ENCODE results near the gene SMIM32. TPM values are rescaled to one million over a fixed set of nuclear protein-coding genes. Genes with fewer than 3 reads are reported as not detected.

The SMIM32 gene
- total RNA-seq: not detected
- long read RNA-seq, donor 1: 0 reads
- long read RNA-seq, donor 2: 0 reads

DNA sequence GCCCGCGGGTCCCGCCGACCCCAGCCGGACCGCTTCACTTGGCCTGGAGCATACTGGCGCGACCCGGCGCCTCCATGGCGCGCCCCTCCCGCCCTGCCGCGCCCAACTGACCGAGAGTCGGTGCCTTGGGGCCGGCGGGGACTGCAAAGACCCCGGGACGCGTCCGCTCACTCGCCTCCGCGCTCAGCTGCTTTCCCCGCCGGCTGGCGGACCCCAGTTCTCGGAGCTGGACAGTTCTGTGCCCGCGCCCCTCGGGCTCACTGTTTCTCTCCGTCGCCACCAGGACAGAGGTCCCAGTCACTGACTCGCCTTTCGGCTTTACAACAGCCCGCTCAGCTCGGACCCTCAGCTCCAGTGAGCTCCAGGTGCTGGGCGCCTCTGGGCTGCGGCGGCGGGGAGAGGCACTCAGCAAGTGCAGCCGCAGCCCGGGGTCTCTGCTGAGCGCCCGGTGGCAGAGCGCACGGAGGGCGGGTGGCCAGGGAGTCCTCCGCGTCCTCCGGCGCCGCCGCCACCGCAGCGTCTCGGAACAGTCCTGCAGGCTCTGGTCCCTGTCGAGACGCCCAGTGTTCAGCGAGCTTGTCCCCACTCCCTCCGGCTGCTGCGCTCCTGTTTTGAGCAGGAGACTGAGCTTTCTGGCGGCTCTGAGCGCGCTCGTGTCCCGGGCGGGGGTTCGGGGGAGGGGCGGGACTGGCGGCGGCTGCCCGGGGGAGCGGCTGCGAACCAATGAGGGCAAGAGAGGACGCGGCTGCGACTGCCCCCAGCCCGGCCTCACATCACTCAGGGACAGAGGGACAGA lies at the start of gene SMIM32:
Gene SMIM32 (minus strand): TSS at position 637 of the 796 bp plus-strand sequence. CDS start 638 bp downstream, outside the sequence.
- intact Hi-C loops (cut with DNase I): no loop called here
- no peak for DNase-seq (ENCODE audit: low spot score)

DNA sequence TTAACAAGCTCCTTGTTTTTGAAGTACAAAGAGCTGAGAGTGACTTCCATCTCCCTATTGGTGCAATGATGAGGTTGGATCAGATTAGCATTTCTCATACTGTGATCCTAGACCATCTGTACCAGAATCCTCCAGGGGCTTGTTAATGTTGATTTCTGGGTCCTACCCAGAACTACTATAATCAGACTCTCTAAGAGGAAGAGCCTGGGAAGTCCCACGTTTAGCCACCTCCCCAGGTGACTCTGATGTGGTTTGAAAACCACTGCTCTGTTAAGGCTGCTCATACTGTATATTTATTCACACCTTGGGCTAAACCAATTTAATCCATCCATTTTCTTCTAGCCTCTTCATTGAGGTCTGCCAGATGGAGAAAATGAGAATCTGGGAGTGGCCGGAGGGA lies 49.6 kb upstream of the SMIM32 start:
- no peak for DNase-seq (ENCODE audit: low spot score)
- intact Hi-C loops (cut with DNase I): loop anchor here in 1 of 2 donors (10.0 kb wide), 1 partner anchor 1778 kb away; no protein-coding TSS in a partner anchor

DNA sequence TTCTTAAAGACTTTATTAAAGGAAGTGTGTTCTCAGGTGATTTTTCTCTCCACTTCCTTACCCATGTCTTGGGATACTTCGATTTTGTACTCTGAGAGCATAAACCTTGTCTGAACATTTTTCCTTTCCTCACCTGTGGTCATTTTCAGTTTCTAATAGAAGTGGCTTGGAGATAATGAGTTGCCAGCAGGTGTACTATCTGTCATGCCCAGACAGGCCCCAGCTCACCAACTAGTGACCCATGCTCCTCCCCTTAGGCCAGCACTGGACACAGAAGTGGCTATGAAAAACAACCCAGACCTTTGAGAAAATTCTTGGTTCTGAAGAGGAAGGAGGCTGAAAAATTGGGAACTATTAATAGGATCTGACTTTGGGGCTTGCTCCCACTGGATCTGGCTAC lies 49.2 kb upstream of the SMIM32 start:
- DNase-seq (ENCODE audit: low spot score): no peak
- intact Hi-C loops (cut with DNase I): loop anchor here in 1 of 2 donors (10.0 kb wide), 1 partner anchor 1777 kb away; no protein-coding TSS in a partner anchor

DNA sequence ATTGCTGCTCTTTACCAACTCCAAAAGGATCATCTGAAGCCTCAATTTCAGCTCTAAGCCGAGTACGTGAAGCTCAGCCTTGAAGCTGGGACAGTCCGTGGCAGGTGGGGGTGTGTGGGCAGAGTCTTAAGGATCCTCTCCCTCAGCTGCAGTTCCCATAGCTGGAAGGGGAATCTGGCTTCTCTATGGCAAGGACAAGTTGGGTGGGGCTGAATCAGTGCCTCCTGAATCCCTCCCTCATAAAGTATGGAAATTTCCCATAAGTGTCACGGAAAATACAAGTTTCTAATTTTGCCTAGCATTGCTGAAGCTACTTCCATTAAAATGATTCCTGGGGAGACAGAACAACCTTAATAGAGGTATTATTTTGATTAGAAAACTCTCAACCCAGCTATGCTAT lies 47.9 kb upstream of the SMIM32 start:
- no peak for DNase-seq (ENCODE audit: low spot score)
- intact Hi-C loops (cut with DNase I): loop anchor here in 1 of 2 donors (10.0 kb wide), 1 partner anchor 1776 kb away; no protein-coding TSS in a partner anchor

DNA sequence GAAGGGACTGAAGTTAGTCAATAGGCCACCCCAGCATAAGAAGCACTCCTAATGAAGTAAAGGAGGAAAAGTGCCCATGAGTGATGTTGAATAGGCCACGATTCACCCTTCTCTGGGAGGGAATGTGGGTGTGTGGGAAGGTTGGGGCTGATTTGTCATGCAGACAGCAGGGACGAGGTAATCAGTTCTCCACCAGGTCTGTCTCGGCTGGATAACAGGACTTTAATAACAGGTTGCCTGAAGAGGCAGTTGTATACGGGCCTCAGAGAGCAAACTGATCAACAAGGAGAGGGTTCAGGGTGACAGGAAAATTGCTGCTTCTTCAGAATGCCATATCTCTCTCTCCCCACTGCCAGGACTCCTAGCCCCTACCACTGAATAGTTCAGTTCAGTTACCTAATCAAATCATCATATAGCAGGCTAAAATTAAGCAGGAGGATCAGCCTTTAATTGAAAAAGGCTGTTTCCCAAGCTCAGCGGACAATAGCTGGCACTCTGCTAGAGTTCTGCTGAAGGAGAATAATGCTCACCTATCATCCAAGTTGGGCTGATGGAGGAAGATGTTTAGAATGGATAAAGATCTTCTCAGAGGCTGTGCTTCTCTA lies 43.6 kb upstream of the SMIM32 start:
- intact Hi-C loops (cut with DNase I): no loop called here
- no peak for DNase-seq (ENCODE audit: low spot score)

DNA sequence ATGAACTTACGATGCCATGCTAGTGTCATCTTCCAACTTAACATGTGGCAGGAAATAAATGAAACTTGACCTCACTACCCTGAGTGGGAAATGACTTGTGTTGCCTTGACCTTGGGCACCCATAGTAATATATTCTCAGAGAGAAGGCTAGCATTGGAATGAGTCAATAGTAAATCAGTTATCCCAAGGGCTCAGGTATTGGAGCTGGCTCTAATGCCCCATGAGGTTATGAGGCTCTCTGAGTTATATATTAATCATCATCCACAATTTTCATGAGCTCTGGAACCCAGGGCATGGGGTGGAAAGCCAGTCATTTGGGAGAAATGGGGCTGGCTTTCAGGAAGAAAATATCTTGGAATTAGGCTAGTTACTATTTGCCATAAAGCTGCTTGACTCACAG lies 42.4 kb upstream of the SMIM32 start:
- DNase-seq (ENCODE audit: low spot score): no peak
- intact Hi-C loops (cut with DNase I): no loop called here

DNA sequence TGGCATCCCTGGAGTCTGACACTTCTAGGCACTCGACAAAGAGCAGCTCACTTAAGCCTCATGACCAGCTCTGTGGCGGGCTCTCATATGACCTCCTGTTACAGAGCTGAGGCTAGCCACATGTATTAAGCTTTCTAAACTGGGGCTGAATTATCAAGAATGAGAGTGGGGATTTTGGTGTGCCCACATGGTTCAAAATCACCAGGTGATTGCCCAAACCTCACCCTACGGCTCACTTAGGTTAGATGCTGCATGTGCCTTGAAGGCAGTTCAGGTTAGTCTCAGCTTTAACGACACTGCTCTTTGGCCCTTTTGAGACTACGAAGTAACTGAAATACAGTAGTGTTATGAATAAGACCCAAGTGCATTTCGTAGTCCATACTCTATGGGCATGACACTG lies 39.4 kb upstream of the SMIM32 start:
- intact Hi-C loops (cut with DNase I): no loop called here

DNA sequence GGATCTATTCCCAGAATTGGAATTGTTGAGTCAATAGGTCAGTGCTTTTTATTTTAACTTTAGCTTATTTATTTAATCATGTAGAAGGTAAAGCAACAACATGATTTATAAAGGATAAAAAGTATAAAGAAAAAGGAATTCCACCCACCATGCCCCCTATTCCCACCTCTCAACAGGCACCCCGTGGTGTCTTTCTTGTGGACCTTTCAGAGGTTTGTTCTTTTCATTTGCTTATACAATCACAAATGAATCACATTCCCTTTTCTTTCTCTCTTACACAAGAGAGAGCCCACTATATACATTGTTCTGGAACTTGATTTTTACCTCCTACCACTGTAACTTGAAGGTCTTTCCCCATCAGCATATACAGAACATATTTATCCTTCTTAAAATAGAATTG lies 37.2 kb upstream of the SMIM32 start:
- DNase-seq (ENCODE audit: low spot score): no peak
- intact Hi-C loops (cut with DNase I): no loop called here

More for the DNA sequence above, 39.4 kb upstream of the SMIM32 start:
- DNase-seq (ENCODE audit: low spot score): no peak

DNA sequence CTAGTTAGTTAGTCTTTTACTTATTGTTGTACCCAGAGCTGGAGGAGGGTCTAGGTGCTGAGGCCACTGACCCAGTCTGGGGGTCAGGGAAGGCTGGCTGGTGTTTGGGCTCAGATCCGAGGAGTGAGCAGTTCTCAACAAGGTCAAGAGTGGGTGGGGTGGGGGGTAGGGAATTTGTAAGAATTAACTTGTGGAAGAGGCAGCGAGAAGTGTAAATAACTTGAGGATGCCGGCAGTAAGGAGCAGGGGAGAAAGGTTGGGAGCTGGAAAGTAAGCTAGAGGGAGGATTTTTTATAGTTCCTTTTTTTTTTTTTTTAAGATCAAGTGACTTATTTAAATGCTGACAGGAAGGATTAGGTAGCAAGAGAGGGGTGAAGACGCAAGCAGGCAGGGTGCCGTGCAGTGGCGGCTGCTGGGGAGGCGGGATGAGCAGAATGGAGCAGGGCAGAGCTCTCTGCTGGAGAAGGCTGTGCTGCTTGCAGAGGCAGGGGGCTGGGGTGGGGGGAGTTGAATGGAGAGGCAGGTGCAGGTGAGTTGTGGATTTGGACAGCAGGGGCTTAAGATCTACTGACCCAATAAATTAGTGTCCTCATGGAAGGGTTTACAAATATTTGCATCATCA lies 35.3 kb upstream of the SMIM32 start:
- intact Hi-C loops (cut with DNase I): no loop called here
- DNase-seq (ENCODE audit: low spot score): no peak

DNA sequence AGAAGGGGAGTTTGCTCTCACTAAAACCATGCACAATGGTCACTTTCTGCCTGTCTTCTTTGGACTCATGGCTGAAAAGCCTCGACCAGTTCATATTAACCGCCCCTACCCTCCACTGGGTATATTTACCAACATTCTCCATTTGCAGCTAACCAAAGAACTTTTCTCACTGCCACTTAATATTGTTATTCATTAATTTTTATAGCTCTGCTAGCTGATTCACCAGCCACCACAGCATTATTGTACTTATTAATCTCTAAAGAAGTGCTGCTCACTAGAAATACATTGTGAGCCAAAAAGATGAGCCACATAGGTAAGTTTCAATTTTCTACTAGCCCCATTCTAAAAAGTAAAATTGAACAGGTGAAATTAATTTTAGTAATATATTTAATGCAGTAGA lies 33.4 kb upstream of the SMIM32 start:
- intact Hi-C loops (cut with DNase I): no loop called here
- no peak for DNase-seq (ENCODE audit: low spot score)

DNA sequence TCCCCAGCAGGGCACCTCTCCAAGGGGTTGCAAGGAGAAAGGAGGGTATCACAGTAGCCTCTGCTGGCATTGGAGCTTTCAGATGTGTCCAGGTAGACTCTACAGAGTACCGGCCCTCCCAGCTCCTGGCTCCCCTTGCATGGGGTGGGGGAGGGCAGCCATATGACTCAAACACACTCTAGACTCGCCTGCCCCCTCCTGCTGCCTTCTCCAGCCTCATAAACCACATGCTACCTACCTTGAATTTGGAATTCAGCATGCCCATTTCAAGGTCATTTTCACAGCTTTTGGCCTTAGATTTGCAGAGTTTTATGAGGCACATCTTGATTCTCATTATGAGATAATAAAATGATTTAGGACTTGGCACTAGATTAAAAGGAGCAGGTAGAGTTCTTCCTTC lies 32.8 kb upstream of the SMIM32 start:
- no peak for DNase-seq (ENCODE audit: low spot score)
- intact Hi-C loops (cut with DNase I): no loop called here

DNA sequence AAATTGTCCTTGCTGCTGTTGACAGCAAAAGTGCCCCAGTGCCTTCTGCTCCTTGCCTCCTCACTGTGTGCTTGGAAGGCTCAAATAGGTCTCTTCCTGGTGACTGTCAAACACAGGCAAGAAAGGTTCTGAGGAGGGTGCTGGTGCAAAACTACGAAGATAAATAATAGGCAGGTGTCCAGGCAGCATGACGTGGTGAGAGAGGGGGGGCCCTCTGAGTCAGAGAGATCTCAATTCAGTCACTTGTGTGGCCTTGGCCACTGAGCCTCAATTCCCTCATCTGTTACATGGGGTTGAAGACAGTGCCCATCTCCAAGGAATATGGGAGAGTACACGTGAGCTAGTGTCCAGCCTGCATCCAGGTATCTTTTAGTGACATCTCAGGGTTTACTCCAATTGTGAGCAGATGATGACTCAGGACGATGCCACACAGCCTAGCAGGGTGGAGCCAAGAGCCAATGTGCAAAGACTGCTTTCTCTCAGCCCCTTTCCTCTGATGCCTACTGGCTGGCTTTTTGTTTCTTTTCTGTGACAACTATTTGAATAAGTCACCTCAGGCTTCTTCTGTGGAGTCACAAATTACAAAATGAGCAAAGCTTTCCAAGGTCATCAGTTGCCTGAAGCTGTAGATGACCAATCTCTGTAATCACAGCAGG lies 29.7 kb upstream of the SMIM32 start:
- no peak for DNase-seq (ENCODE audit: low spot score)
- intact Hi-C loops (cut with DNase I): no loop called here

DNA sequence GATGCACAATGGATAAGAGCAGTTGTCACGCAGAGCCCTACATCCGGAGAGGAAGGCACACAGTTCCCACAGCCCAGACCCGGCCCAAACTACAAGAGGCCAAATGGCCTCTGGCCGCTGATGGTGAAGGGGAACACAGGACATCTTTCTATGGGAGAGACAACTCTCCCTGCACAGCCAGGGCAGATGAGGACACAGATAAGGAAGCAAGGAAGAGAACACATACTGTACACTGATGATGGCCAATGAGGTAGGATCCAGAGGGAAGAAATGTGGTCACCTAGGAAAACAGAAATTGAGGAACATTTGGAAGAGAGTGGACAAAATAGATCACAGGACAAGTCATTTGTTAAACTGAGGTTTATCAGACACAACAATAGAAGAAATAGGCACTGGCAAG lies 28.4 kb upstream of the SMIM32 start:
- DNase-seq (ENCODE audit: low spot score): no peak

DNA sequence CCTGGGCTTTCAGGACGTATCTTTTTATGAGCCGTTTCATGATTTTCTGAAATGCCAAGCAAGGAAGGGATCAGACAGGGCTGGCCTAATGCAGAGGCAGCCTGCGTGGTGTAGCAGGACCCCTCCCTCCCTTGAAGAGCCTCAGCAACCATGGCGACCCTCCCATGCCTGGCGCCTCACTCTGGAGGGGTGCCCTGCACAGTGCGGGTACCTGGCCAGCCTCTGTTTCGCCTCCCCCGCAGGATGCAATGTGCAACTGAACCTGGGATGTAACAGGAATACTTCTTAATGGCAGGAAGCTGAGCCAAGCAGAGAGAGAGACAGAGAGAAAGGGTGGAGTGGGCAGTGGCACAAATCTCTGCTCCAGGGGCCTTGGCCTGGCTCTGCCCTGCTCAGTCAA lies 23.3 kb upstream of the SMIM32 start:
- intact Hi-C loops (cut with DNase I): no loop called here
- DNase-seq (ENCODE audit: low spot score): no peak

More for the DNA sequence above, 28.4 kb upstream of the SMIM32 start:
- intact Hi-C loops (cut with DNase I): no loop called here

DNA sequence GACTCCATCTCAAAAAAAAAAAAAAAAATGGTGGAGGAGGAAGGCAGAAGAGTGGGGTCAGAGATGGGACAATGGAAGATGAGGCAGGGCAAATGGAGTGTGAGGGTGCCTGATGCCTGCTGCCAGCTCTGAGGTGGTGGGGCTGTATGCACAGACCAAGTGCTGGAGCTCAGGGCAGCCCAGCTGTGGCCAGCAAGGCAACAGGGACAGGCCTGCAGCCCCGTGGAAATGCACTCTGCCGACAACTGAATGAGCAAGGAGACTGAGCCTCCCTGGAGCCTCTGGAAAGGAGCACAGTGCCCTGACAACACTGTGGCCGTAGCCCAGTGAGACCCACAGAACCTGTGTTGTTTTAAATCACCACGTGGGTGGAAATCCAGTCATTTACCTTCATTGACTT lies 22.9 kb upstream of the SMIM32 start:
- intact Hi-C loops (cut with DNase I): loop anchor here in 1 of 2 donors (1.0 kb wide), 1 partner anchor 21 kb away; no protein-coding TSS in a partner anchor

DNA sequence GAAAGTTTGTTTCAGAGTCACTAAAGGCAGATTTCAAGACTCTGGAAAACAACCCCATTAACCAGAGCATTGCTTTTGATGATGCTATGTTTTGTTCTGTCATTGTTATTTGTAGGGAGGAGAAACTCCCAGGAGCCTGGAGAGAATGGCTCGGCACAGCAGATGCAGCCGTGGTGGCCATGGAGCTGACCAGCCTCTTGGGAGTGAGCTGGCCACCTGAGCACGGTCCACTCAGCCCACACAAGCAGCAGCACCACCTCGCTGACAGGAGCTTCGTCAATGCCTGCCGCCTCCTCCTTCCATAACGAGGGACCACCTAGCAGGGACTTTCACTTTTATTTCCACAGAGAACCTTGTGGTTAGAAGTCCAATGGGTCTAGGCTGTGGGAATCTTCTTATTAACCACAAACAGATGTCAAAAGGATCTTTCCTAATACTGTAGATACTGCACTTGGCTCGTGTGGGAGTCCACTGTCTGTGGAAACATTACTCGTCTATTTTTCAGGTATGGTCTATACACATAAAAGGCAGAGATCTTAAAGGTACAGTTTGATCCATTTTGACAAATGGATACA lies 21.0 kb upstream of the SMIM32 start:
- no peak for DNase-seq (ENCODE audit: low spot score)
- intact Hi-C loops (cut with DNase I): loop anchor here in 1 of 2 donors (5.0 kb wide), 1 partner anchor 327 kb away; no protein-coding TSS in a partner anchor

More for the DNA sequence above, 22.9 kb upstream of the SMIM32 start:
- no peak for DNase-seq (ENCODE audit: low spot score)

DNA sequence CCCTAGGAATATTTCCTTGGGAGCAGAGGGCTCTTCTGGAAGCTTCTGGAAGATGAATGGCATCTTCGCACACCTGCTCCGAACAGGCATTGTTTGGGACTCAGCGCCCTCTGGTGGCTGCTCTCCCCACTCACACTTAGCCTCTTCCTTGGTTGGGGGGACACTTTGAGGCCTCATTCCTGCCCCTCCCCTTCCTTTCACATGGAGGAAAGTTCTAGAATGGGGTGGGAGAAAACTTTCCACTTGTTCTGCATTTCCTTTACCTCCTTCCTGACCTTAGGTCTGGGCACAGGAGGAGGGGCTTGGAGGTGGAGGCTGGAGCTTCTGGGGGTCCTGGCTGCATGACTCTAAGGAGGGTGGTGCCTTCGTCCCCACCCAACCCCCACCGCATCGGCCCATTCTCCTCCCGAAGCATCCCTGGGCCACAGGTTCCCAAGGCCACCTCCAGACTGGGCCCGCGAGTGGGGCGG lies 19.3 kb upstream of the SMIM32 start:
- intact Hi-C loops (cut with DNase I): loop anchor here in 1 of 2 donors (5.0 kb wide), 1 partner anchor 325 kb away; no protein-coding TSS in a partner anchor
- DNase-seq (ENCODE audit: low spot score): no peak

DNA sequence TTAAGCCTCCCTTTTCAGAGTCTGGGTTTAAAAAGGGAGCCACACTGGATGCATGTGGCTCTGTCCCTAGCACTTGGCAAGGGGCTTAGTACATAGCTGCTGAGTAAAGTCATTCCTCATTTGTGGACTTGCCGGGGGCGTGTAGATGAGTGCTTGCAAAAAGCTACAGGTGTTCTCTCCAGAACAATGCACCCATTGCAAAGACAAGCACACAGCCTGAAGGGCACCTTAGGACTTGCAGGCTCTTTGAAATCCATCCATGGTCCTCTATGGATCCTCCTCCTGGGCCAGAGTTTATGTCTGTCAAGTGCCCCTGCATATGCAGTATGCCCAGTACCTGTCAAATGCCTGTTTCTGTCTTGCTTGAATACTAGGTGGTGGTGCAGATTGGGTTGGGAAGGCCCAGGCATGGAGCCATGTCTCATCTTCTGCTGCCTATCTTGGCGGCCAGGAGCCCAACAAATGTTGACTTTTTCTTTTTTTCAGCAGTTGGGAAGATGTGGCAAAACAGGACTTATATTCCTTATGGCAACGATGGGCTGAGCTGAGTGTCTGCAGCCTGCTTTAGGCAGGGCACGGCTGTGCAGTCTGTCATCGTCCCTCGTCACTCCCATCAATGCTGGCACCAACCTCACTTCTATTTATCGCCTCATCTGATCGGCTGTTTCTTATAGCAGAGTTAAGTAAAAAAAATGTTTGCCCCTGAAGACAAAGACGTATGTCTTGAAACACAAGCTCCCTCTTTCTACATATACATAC lies 18.5 kb upstream of the SMIM32 start:
- intact Hi-C loops (cut with DNase I): loop anchor here in 1 of 2 donors (5.0 kb wide), 1 partner anchor 324 kb away; no protein-coding TSS in a partner anchor
- DNase-seq (ENCODE audit: low spot score): no peak
